ENCODE measurements around the gene NPAS1. TPM values are rescaled to one million over a fixed set of nuclear protein-coding genes. Genes with fewer than 3 reads are reported as not detected.
A peak's percentile ranks its signal among the peaks of the same experiment; 100 is the strongest.

The NPAS1 gene
- total RNA-seq, 1 donor from 2014 or later, result 3.6 TPM

- no peaks in the 10 kb centered on the region for H4K20me1 ChIP-seq (ENCODE audit: insufficient read depth, low read length)
- H3K9me3 ChIP-seq (ENCODE audit: insufficient read depth, low read depth, low read length), result no peaks in the 10 kb centered on the region
- Mint-ChIP-seq H3K27ac (ENCODE audit: unreplicated experiment) (peak overlapping the region; percentile 34), H3K27me3 (ENCODE audit: low read depth, unreplicated experiment) (peaks cover 9% of the 10 kb centered on the region), H3K4me3 (ENCODE audit: unreplicated experiment) (no peak overlapping the region), H3K36me3 (ENCODE audit: low read depth, unreplicated experiment) (peaks cover 10% of the 10 kb centered on the region), H3K4me1 (ENCODE audit: low read depth, unreplicated experiment) (peaks cover 8% of the 10 kb centered on the region), H3K9me3 (ENCODE audit: unreplicated experiment) (no peaks in the 10 kb centered on the region)
- H3K9ac ChIP-seq (ENCODE audit: low read length), result no peak overlapping the region
- H3K79me2 ChIP-seq (ENCODE audit: insufficient read depth, low read length), result no peaks in the 10 kb centered on the region
- DNase-seq (ENCODE audit: low read depth) (no peak), FAIRE-seq (no peak)
- H3K4me3 ChIP-seq (ENCODE audit: insufficient read depth, low read depth, low read length), result no peak overlapping the region
- H3K4me2 ChIP-seq (ENCODE audit: low read length), result no peak overlapping the region
- no peak for TF ChIP-seq EZH2 (IDR thresholded peaks at IDR 0.05; ENCODE audit: insufficient read depth, low read length)
- no peak for TF ChIP-seq CTCF (IDR thresholded peaks at IDR 0.05; ENCODE audit: insufficient read depth, low read depth, low read length)
- H2AFZ ChIP-seq (ENCODE audit: low read depth, low read length), result no peak overlapping the region
- H3K27ac ChIP-seq (ENCODE audit: low read depth, low read length), result no peak overlapping the region
- peaks cover 9% of the 10 kb centered on the region for H3K4me1 ChIP-seq (ENCODE audit: insufficient read depth, low read length)
- H3K36me3 ChIP-seq (ENCODE audit: insufficient read depth, low read length), result no peaks in the 10 kb centered on the region
- H3K27me3 ChIP-seq (ENCODE audit: insufficient read depth, low read length), result no peaks in the 10 kb centered on the region
Observed at GRCh38 chr19:47056411-47056810, 36.8 kb downstream of the NPAS1 start.

GRCh38 chr19:47057328-47057727 is 37.7 kb downstream of the NPAS1 start:
- DNase-seq (ENCODE audit: low read depth) (no peak), FAIRE-seq (no peak)
- Histone ChIP-seq H3K4me3 (ENCODE audit: insufficient read depth, low read depth, low read length) (no peak overlapping the region), H3K4me2 (ENCODE audit: low read length) (no peak overlapping the region), H3K9ac (ENCODE audit: low read length) (no peak overlapping the region), H3K4me1 (ENCODE audit: insufficient read depth, low read length) (peaks cover 9% of the 10 kb centered on the region), H2AFZ (ENCODE audit: low read depth, low read length) (no peak overlapping the region), H3K9me3 (ENCODE audit: insufficient read depth, low read depth, low read length) (no peaks in the 10 kb centered on the region), H3K79me2 (ENCODE audit: insufficient read depth, low read length) (no peaks in the 10 kb centered on the region), H3K27ac (ENCODE audit: low read depth, low read length) (no peak overlapping the region), H4K20me1 (ENCODE audit: insufficient read depth, low read length) (no peaks in the 10 kb centered on the region), H3K27me3 (ENCODE audit: insufficient read depth, low read length) (no peaks in the 10 kb centered on the region), H3K36me3 (ENCODE audit: insufficient read depth, low read length) (no peaks in the 10 kb centered on the region)
- Mint-ChIP-seq H3K36me3 (ENCODE audit: low read depth, unreplicated experiment) (peaks cover 13% of the 10 kb centered on the region), H3K9me3 (ENCODE audit: unreplicated experiment) (no peaks in the 10 kb centered on the region), H3K4me3 (ENCODE audit: unreplicated experiment) (no peak overlapping the region), H3K27me3 (ENCODE audit: low read depth, unreplicated experiment) (peaks cover 9% of the 10 kb centered on the region), H3K27ac (ENCODE audit: unreplicated experiment) (peak overlapping the region; percentile 34), H3K4me1 (ENCODE audit: low read depth, unreplicated experiment) (peaks cover 6% of the 10 kb centered on the region)
- no peak for TF ChIP-seq CTCF (IDR thresholded peaks at IDR 0.05; ENCODE audit: insufficient read depth, low read depth, low read length)
- TF ChIP-seq EZH2 (IDR thresholded peaks at IDR 0.05; ENCODE audit: insufficient read depth, low read length), result no peak

GRCh38 chr19:47058621-47059022 is 39.0 kb downstream of the NPAS1 start:
- Histone ChIP-seq H3K79me2 (ENCODE audit: insufficient read depth, low read length) (no peaks in the 10 kb centered on the region), H3K9ac (ENCODE audit: low read length) (no peak overlapping the region), H4K20me1 (ENCODE audit: insufficient read depth, low read length) (peaks cover 3% of the 10 kb centered on the region), H2AFZ (ENCODE audit: low read depth, low read length) (no peak overlapping the region), H3K27me3 (ENCODE audit: insufficient read depth, low read length) (no peaks in the 10 kb centered on the region), H3K36me3 (ENCODE audit: insufficient read depth, low read length) (no peaks in the 10 kb centered on the region), H3K4me1 (ENCODE audit: insufficient read depth, low read length) (peaks cover 9% of the 10 kb centered on the region), H3K4me3 (ENCODE audit: insufficient read depth, low read depth, low read length) (no peak overlapping the region), H3K9me3 (ENCODE audit: insufficient read depth, low read depth, low read length) (no peaks in the 10 kb centered on the region), H3K4me2 (ENCODE audit: low read length) (no peak overlapping the region), H3K27ac (ENCODE audit: low read depth, low read length) (no peak overlapping the region)
- H3K4me1 Mint-ChIP-seq (ENCODE audit: low read depth, unreplicated experiment), result peaks cover 6% of the 10 kb centered on the region
- peaks cover 6% of the 10 kb centered on the region for H3K27me3 Mint-ChIP-seq (ENCODE audit: low read depth, unreplicated experiment)
- no peaks in the 10 kb centered on the region for H3K9me3 Mint-ChIP-seq (ENCODE audit: unreplicated experiment)
- no peak for TF ChIP-seq CTCF (IDR thresholded peaks at IDR 0.05; ENCODE audit: insufficient read depth, low read depth, low read length)
- no peak for TF ChIP-seq EZH2 (IDR thresholded peaks at IDR 0.05; ENCODE audit: insufficient read depth, low read length)
- H3K36me3 Mint-ChIP-seq (ENCODE audit: low read depth, unreplicated experiment), result peaks cover 13% of the 10 kb centered on the region
- H3K27ac Mint-ChIP-seq (ENCODE audit: unreplicated experiment), result no peak overlapping the region
- FAIRE-seq, result no peak
- peak overlapping the region; percentile 34 for H3K4me3 Mint-ChIP-seq (ENCODE audit: unreplicated experiment)
- DNase-seq (ENCODE audit: low read depth), result no peak

Data from astrocyte (in vitro differentiated cells and primary cell).